Suprapubic skin (tissue), 3 donors: ENCODE data around the gene DENND11.

ENCODE experiments used
- EP300 ChIP-seq: sonication (generic); formaldehyde crosslinking; IDR thresholded peaks from one replicate; pipeline ENCODE4 v1.6.1; 2017; ENCODE audit warnings: antibody characterized with exemption
- TF ChIP-seq, protein P1 (sequence below), 2 donors: fragments of 200-600 bp in 1 of 2; fragments of 450-650 bp in 1 of 2; sonication (generic) in 1 of 2; IDR thresholded peaks; one replicate each; pipeline ENCODE4 v1.5.1; 2016 to 2019; ENCODE audit warnings: antibody characterized with exemption in 2 of 2, mild to moderate bottlenecking in 1 of 2, moderate library complexity in 1 of 2

DNA sequence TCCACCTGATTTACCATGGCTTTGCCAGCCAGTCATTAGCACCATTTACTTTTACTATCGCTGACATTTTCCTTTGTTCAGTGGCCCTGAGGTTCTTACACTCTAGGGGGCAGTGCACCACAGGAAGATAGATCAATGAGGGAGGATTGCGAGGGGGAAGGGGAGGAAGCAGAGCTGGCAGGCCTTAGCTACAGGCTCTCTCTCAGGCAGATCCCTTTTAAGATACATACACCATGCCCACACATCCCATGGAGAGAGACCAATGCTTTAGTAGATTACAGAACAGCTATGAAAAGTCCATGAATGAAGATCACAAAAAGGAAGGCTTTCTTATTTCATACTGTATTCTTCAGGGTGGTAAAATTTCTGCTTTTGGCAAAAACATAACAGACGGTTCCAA lies 47.4 kb downstream of the DENND11 start:
- no peak for TF ChIP-seq EP300
- TF ChIP-seq, protein P1, sequence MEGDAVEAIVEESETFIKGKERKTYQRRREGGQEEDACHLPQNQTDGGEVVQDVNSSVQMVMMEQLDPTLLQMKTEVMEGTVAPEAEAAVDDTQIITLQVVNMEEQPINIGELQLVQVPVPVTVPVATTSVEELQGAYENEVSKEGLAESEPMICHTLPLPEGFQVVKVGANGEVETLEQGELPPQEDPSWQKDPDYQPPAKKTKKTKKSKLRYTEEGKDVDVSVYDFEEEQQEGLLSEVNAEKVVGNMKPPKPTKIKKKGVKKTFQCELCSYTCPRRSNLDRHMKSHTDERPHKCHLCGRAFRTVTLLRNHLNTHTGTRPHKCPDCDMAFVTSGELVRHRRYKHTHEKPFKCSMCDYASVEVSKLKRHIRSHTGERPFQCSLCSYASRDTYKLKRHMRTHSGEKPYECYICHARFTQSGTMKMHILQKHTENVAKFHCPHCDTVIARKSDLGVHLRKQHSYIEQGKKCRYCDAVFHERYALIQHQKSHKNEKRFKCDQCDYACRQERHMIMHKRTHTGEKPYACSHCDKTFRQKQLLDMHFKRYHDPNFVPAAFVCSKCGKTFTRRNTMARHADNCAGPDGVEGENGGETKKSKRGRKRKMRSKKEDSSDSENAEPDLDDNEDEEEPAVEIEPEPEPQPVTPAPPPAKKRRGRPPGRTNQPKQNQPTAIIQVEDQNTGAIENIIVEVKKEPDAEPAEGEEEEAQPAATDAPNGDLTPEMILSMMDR (IDR thresholded peaks at IDR 0.05), result peak; percentile 17 to 47
